ENCODE data around the gene EDA. TPM values are rescaled to one million over a fixed set of nuclear protein-coding genes. Genes with fewer than 3 reads are reported as not detected.

The EDA gene
- total and polyA plus RNA-seq, 2 of the 13 experiments (the other 11 are each of a cell fraction or from before 2014, with no cell fraction given), result 8.8 to 11.2 TPM

DNA sequence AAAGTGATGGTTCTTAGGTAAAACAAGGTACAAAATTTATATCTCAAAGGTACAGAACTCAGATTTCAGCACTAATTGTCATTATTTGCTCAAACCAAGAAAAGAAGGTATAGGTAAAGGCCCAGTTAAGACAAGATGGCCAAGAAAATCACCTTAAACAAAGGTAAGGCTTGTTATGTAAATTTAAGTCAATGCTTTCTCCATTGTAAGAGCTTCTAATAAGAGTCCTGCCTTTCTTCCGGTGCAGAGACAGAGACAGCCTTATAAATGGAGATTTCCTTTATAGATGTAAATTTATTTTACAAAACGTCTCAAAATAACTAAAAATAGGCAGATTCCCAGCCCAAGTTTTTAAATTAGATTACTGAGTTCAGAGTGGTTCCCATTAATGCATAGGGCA lies 89.9 kb downstream of the EDA start:
- DNase-seq (ENCODE audit: low spot score), result no peak
- FAIRE-seq, result no peak
- TF ChIP-seq, protein P1, sequence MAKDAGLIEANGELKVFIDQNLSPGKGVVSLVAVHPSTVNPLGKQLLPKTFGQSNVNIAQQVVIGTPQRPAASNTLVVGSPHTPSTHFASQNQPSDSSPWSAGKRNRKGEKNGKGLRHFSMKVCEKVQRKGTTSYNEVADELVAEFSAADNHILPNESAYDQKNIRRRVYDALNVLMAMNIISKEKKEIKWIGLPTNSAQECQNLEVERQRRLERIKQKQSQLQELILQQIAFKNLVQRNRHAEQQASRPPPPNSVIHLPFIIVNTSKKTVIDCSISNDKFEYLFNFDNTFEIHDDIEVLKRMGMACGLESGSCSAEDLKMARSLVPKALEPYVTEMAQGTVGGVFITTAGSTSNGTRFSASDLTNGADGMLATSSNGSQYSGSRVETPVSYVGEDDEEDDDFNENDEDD (CRISPR knock-in tag; IDR thresholded peaks at IDR 0.05; ENCODE audit: borderline replicate concordance), result no peak
- no peak for TF ChIP-seq SMARCE1 (IDR thresholded peaks at IDR 0.05; ENCODE audit: borderline replicate concordance)
- no peak for TF ChIP-seq ESRRA (CRISPR knock-in tag; IDR thresholded peaks at IDR 0.05; ENCODE audit: low read depth)
- no peak for TF ChIP-seq CEBPG (CRISPR knock-in tag; IDR thresholded peaks at IDR 0.05)
- no peak for TF ChIP-seq ZNF747 (CRISPR knock-in tag; IDR thresholded peaks at IDR 0.05; ENCODE audit: borderline replicate concordance)
- TF ChIP-seq, protein P2, sequence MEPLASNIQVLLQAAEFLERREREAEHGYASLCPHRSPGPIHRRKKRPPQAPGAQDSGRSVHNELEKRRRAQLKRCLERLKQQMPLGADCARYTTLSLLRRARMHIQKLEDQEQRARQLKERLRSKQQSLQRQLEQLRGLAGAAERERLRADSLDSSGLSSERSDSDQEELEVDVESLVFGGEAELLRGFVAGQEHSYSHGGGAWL (CRISPR knock-in tag; IDR thresholded peaks at IDR 0.05), result no peak
- TF ChIP-seq MYNN (CRISPR knock-in tag; IDR thresholded peaks at IDR 0.05; ENCODE audit: low read depth), result no peak
- Histone ChIP-seq H3K4me3 (replicated peaks in 1 of 3; ENCODE audit: insufficient read depth in 1 of 3, low read depth in 2 of 3, low read length in 3 of 3) (no peak overlapping the region), H3K4me2 (ENCODE audit: low read depth, low read length) (no peak overlapping the region), H2AFZ (ENCODE audit: low read length) (no peak overlapping the region), H3K9me3 (ENCODE audit: low read length) (no peaks in the 10 kb centered on the region), H3K27ac (ENCODE audit: extremely low read length, insufficient read depth, low read length) (no peak overlapping the region), H3K36me3 (replicated peaks in 1 of 2; ENCODE audit: control insufficient read depth in 1 of 2, insufficient read depth in 2 of 2, low read length in 2 of 2) (no peaks in the 10 kb centered on the region), H3K4me1 (ENCODE audit: insufficient read depth, low read length) (no peaks in the 10 kb centered on the region), H4K20me1 (ENCODE audit: insufficient read depth, low read length) (no peaks in the 10 kb centered on the region), H3K79me2 (ENCODE audit: insufficient read depth, low read length) (no peaks in the 10 kb centered on the region), H3K27me3 (ENCODE audit: control insufficient read depth in 1 of 2, insufficient read depth in 2 of 2, low read length in 2 of 2) (no peaks in the 10 kb centered on the region), H3K9ac (ENCODE audit: insufficient read depth, low read depth, low read length) (no peak overlapping the region)
- no TSS peak for BruUV-seq (replicated peaks)
- 100% methylated on average over 2 of the region's 2 CpGs for WGBS (ENCODE audit: low lambda C conversion rate)
- ChIA-PET POLR2A (no interaction called here), CTCF (ENCODE audit: low intra/inter-chr PET ratio, low total read pairs) (no interaction called here)
- no peak for ATAC-seq
- in situ Hi-C loops (cut with HindIII; ENCODE audit: extremely low pct_ligation_motif_present, low pct_unique_long_range_greater_than_20kb), result no loop called here
- intact Hi-C loops (cut with micrococcal nuclease; ENCODE audit: unreplicated experiment), result no loop called here

DNA sequence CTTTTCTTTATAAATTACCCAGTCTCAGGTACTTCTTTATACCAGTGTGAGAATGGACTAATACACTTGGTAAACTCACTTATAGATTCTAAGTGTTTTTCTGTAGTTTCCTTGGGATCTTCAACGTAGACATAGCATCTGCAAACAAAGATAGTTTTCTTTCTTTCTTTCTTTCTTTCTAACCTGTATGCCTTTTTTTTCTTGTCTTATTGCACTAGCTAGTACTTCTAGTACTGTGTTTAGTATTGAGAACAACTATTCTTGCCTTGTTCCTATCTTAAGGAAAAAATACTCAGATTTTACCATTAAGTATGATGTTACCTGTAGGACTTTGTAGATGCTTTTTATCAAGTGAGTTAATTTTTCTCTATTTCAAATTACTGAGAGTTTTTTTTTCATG lies 102.2 kb downstream of the EDA start:
- no TSS peak for BruUV-seq (replicated peaks)
- H2AFZ ChIP-seq (ENCODE audit: low read length), result no peak overlapping the region

More for the DNA sequence above, 102.2 kb downstream of the EDA start:
- Histone ChIP-seq H3K4me2 (ENCODE audit: low read depth, low read length) (no peak overlapping the region), H3K9me3 (ENCODE audit: low read length) (peaks cover 24% of the 10 kb centered on the region; the same call in 1 of the 2 replicates), H4K20me1 (ENCODE audit: insufficient read depth, low read length) (no peaks in the 10 kb centered on the region), H3K36me3 (replicated peaks in 1 of 2; ENCODE audit: control insufficient read depth in 1 of 2, insufficient read depth in 2 of 2, low read length in 2 of 2) (no peaks in the 10 kb centered on the region), H3K4me3 (replicated peaks in 1 of 3; ENCODE audit: insufficient read depth in 1 of 3, low read depth in 2 of 3, low read length in 3 of 3) (no peak overlapping the region), H3K27ac (ENCODE audit: extremely low read length, insufficient read depth, low read length) (no peak overlapping the region), H3K4me1 (ENCODE audit: insufficient read depth, low read length) (no peaks in the 10 kb centered on the region), H3K27me3 (ENCODE audit: control insufficient read depth in 1 of 2, insufficient read depth in 2 of 2, low read length in 2 of 2) (no peaks in the 10 kb centered on the region), H3K79me2 (ENCODE audit: insufficient read depth, low read length) (peaks cover 2% of the 10 kb centered on the region), H3K9ac (ENCODE audit: insufficient read depth, low read depth, low read length) (no peak overlapping the region)
- ATAC-seq, result no peak
- DNase-seq (ENCODE audit: low spot score), result no peak
- no peak for FAIRE-seq
- in situ Hi-C loops (cut with HindIII; ENCODE audit: extremely low pct_ligation_motif_present, low pct_unique_long_range_greater_than_20kb) (no loop called here), intact Hi-C loops (cut with micrococcal nuclease; ENCODE audit: unreplicated experiment) (no loop called here)
- 100% methylated on average over 1 of the region's 1 CpG for WGBS (ENCODE audit: low lambda C conversion rate)
- ChIA-PET POLR2A (no interaction called here), CTCF (ENCODE audit: low intra/inter-chr PET ratio, low total read pairs) (no interaction called here)
- TF ChIP-seq, protein P3, sequence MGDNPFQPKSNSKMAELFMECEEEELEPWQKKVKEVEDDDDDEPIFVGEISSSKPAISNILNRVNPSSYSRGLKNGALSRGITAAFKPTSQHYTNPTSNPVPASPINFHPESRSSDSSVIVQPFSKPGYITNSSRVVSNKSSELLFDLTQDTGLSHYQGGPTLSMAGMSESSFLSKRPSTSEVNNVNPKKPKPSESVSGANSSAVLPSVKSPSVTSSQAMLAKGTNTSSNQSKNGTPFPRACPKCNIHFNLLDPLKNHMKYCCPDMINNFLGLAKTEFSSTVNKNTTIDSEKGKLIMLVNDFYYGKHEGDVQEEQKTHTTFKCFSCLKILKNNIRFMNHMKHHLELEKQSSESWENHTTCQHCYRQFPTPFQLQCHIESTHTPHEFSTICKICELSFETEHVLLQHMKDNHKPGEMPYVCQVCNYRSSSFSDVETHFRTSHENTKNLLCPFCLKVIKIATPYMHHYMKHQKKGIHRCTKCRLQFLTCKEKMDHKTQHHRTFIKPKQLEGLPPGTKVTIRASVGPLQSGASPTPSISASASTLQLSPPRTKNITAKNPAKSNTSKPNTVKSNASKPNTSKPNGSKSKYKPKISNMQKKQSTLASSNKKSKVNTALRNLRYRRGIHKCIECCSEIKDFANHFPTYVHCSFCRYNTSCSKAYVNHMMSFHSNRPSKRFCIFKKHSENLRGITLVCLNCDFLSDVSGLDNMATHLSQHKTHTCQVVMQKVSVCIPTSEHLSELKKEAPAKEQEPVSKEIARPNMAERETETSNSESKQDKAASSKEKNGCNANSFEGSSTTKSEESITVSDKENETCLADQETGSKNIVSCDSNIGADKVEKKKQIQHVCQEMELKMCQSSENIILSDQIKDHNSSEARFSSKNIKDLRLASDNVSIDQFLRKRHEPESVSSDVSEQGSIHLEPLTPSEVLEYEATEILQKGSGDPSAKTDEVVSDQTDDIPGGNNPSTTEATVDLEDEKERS (CRISPR knock-in tag; IDR thresholded peaks at IDR 0.05), result 0 out of 2 replicates have a peak, but pooled peaks have one; percentile 46
- TF ChIP-seq RNF2 (conservative IDR thresholded peaks at IDR 0.05; ENCODE audit: low read depth), result no peak
